ENCODE data around the gene IFNG. TPM values are rescaled to one million over a fixed set of nuclear protein-coding genes. Genes with fewer than 3 reads are reported as not detected.

Gene IFNG
- total and polyA plus RNA-seq, 12 donors, result 1.5 TPM; not detected in 11

DNA sequence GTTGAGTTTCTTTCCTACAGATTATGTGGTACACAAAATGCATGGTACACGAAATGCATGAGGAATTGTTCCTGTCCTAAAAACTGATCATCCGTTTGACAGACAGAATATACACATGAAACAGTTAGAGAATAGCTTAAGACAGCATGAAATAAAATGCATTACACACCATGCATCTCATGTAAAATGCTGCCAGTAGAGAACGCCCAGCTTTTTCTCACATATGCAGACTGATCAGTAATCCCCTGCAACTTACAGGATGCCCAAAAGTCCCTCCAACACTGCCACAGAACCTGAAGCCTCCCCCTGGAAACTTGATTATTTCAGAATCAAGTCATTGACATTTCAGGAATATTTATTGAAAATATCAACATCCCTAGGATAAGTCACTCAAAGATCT, 24.0 kb downstream of the IFNG start:
- DNase-seq, result no peak
- ATAC-seq, result no peak
- TF ChIP-seq, protein P1, sequence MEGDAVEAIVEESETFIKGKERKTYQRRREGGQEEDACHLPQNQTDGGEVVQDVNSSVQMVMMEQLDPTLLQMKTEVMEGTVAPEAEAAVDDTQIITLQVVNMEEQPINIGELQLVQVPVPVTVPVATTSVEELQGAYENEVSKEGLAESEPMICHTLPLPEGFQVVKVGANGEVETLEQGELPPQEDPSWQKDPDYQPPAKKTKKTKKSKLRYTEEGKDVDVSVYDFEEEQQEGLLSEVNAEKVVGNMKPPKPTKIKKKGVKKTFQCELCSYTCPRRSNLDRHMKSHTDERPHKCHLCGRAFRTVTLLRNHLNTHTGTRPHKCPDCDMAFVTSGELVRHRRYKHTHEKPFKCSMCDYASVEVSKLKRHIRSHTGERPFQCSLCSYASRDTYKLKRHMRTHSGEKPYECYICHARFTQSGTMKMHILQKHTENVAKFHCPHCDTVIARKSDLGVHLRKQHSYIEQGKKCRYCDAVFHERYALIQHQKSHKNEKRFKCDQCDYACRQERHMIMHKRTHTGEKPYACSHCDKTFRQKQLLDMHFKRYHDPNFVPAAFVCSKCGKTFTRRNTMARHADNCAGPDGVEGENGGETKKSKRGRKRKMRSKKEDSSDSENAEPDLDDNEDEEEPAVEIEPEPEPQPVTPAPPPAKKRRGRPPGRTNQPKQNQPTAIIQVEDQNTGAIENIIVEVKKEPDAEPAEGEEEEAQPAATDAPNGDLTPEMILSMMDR (IDR thresholded peaks at IDR 0.05), result no peak
- peaks cover 0 to 20% (median 8%) of the 10 kb centered on the region in 11 donors for H3K9me3 ChIP-seq
- H3K27ac ChIP-seq, result no peak overlapping the region
- no peaks in the 10 kb centered on the region for H3K36me3 ChIP-seq
- no peaks in the 10 kb centered on the region for H3K4me1 ChIP-seq
- 84% methylated on average over 3 of the region's 3 CpGs for WGBS, 2 donors
- H3K27me3 ChIP-seq, result peaks cover 0 to 3% (median 0%) of the 10 kb centered on the region in 7 donors
- intact Hi-C loops (cut with DNase I), result loop anchor here in 1 of 10 donors (1.0 kb wide), 1 partner anchor 11 kb away; no protein-coding TSS in a partner anchor
- no peak overlapping the region for H3K4me3 ChIP-seq

DNA sequence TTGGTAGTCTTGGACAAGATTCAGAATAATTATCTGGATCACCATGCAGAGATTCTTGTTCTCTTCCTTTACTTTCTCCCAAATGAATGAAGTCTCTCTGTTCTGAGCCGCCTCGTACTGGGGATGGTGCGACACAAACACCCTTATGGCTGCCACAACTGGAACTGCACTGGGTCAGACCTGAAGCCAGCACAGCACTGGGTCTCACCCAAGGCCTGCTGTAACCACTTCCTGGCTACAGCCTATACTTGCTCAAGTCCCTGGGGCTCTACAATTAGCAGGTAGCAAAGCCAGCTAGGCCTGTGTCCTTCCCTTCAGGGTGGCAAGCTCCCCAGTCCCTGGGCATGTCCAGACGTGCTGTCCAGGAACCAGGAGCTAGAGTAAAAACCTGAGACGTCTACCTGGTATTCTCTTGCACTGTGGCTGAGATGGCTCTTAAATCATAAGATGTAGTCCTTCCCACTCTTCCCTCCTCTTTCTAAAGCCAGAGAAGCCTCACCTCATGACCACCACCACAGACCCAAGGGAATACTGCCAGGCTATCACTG, 27.6 kb downstream of the IFNG start:
- no peak for ATAC-seq
- Histone ChIP-seq H3K4me3 (no peak overlapping the region), H3K27ac (no peak overlapping the region), H3K36me3 (no peaks in the 10 kb centered on the region), H3K9me3 (peaks cover 0 to 53% (median 17%) of the 10 kb centered on the region in 11 donors), H3K27me3 (peaks cover 0 to 3% (median 0%) of the 10 kb centered on the region in 7 donors), H3K4me1 (no peaks in the 10 kb centered on the region)
- intact Hi-C loops (cut with DNase I), result no loop called here
- DNase-seq, result no peak
- 91% methylated on average over 5 of the region's 5 CpGs for WGBS, 2 donors
- TF ChIP-seq, protein P1 (IDR thresholded peaks at IDR 0.05), result no peak

DNA sequence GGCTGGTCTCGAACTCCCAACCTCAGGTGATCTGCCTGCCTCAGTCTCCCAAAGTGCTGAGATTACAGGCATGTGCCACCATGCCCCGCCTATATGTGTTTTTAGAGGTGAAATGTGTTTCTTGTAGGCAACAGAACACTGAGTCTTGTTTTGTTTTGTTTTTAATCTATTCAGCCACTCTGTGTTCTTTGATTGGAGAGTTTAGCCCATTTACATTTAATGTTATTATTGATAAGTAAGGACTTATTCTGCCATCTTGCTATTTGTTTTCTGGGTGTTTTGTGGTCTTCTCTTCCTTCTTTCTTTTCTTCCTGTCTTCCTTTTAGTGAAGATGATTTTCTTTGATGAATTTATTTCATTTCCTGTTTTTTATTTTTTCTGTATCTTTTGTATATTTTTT, 29.6 kb downstream of the IFNG start:
- intact Hi-C loops (cut with DNase I), result no loop called here

DNA sequence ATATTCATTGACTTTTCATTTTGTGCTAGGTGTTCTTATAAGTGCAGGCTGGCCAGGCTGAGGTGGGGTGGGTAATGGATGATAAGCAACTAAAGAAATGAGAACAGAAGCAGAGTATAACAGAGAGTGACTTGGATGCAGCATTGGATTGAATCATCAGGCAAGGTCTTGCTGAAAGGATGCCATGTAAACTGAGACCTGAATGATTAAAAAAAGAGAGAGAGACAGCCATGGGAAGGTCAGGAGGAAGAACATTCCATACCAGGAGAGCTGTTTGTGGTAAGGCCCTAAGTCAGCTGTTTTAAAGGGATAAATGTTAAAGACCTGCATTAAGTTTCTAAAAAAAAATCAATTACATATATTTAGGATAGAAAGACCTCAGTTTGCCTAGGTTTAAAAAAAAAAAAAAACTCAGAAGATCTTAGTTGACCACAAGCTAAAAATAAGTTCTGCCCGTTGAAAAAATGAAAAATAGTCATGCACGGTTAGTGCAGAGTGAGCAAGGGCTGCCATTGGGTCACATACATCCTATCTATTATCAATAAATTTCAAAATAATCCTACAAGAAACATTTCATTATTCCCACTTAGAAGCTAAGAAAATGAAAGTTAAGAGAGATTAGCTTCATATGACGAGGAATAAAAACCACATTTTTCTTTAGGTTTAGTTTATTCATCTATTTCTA, 37.2 kb downstream of the IFNG start:
- TF ChIP-seq, protein P1 (IDR thresholded peaks at IDR 0.05), result no peak
- WGBS, 2 donors, result 70 to 76% methylated on average over 3 of the region's 3 CpGs
- Histone ChIP-seq H3K36me3 (no peaks in the 10 kb centered on the region), H3K4me3 (no peak overlapping the region), H3K4me1 (no peaks in the 10 kb centered on the region), H3K27ac (no peak overlapping the region), H3K27me3 (no peaks in the 10 kb centered on the region), H3K9me3 (peaks cover 0 to 9% (median 0%) of the 10 kb centered on the region in 11 donors)
- ATAC-seq, result no peak
- no peak for DNase-seq
- intact Hi-C loops (cut with DNase I), result no loop called here

More for the DNA sequence above, 29.6 kb downstream of the IFNG start:
- TF ChIP-seq, protein P1 (IDR thresholded peaks at IDR 0.05), result no peak
- H3K36me3 ChIP-seq, result no peaks in the 10 kb centered on the region
- peaks cover 0 to 53% (median 17%) of the 10 kb centered on the region in 11 donors for H3K9me3 ChIP-seq
- no peak overlapping the region for H3K4me3 ChIP-seq
- H3K27ac ChIP-seq, result no peak overlapping the region
- ATAC-seq (no peak), DNase-seq (no peak)
- no peaks in the 10 kb centered on the region for H3K27me3 ChIP-seq
- 86 to 94% methylated on average over 2 of the region's 2 CpGs for WGBS, 2 donors
- H3K4me1 ChIP-seq, result no peaks in the 10 kb centered on the region
